D721Med (cell line): ENCODE measurements around the gene TBC1D10B.

Experiments used
- DNase-seq: peaks from one replicate; pipeline ENCODE4 v3.0.0; 2011; ENCODE audit warnings: low spot score; ENCODE audit not compliant: insufficient read length
- FAIRE-seq: peaks from 2 replicates; lab custom pipeline; 2011; peaks lifted over from hg19 to GRCh38; lab: Jason Lieb, UNC
- CTCF ChIP-seq: IDR thresholded peaks from 2 replicates; pipeline ENCODE4 v1.5.1; 2012; ENCODE audit warnings: mild to moderate bottlenecking, control low read depth; ENCODE audit not compliant: insufficient read depth; ENCODE audit errors: missing control alignments

Gene TBC1D10B

GRCh38 chr16:30370456-30371247, at the start of gene TBC1D10B:
Gene TBC1D10B, minus strand, starts transcription at chr16:30370494. Its CDS starts 311 bp downstream, at chr16:30370183.
- peak; percentile 91 for DNase-seq
- peak; percentile 17 for TF ChIP-seq CTCF
- peak; percentile 91 for FAIRE-seq

GRCh38 chr16:30418350-30419181, 48.3 kb upstream of the TBC1D10B start:
- TF ChIP-seq CTCF, result no peak
- no peak for DNase-seq
- no peak for FAIRE-seq

- TF ChIP-seq CTCF, result no peak
- FAIRE-seq, result no peak
- no peak for DNase-seq
These were observed 47.4 kb upstream of the TBC1D10B start for GRCh38 chr16:30417529-30418349.

- TF ChIP-seq CTCF, result no peak
- DNase-seq (no peak), FAIRE-seq (no peak)
These were observed 46.6 kb upstream of the TBC1D10B start for GRCh38 chr16:30416624-30417528.

- FAIRE-seq, result no peak
- no peak for TF ChIP-seq CTCF
- no peak for DNase-seq
These were observed 45.8 kb upstream of the TBC1D10B start for GRCh38 chr16:30416047-30416603.

GRCh38 chr16:30414159-30414558, 43.9 kb upstream of the TBC1D10B start:
- TF ChIP-seq CTCF, result no peak
- FAIRE-seq (no peak), DNase-seq (no peak)
